COLO829 (cell line): ENCODE measurements around the gene KRT6C.
"Not testable (repeated sequence)": the region's sequence is repeated elsewhere in the genome, so short reads cannot be mapped to it uniquely, and the experiment has no call there.

ENCODE experiments used
- DNase-seq: peaks from one replicate; pipeline ENCODE4 v3.0.0; 2012; ENCODE audit warnings: low spot score

Gene KRT6C

DNA sequence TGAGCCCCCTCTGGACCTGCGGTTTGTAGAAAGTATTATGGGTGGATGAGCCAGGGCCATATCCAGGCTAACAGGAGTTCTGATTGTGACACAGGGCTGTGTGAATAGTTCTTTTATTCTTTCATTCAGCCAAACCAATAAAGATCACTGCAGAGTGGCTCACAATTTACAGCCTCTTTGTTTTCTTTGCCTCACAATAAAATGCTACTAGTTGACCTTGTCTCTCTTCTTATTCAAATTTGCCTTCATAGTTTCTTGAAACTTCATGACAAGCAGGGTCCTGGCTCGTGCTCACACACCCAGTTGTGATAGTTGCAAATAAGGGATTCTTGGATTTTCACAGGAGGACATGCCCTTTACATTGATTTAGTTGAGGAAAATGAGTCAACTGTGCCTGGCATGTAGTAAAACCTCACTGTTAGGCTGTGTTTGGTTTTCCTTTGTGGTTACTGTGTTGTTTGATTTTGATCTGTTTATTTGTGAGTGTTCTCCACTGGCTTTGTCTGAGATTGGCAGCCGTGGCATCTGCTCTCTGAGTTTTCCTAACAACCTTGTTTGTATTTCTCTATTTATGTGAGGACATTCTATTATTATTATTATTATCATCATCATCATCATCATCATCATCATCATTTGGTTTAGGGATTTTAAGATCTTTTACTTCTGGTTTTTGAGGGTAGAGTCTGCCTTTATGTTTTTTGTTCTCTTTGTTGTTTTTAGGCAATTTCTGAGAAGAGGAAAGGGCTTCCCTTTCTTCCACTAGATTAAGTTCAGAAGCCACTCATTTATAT is 19.0 kb downstream of the KRT6C start:
- peak; percentile 35 for DNase-seq

DNA sequence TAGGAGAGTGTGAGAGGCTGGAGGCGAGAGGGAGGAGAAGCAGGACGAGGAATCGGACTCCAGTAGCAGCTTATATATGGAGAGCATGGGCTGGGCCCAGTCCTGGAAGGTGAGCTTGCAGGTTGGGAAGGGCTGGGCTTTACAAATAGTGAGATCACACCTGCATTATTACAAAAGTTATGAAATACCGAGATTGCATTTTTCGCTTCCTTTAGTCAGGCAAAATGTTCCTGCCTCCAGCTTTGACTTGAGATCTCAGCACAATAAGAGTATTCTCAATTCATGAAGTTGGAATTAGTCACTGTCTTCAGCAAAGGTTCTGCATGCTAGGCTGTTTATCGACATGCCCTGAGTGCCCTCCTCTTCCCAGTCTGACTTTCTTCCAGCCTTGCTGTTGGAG is 21.5 kb downstream of the KRT6C start, which contains the start of gene KRT6B:
Gene KRT6B, minus strand, starts transcription at position 46 of the 400 bp plus-strand sequence. CDS start 68 bp downstream, outside the sequence.
- DNase-seq: peak; percentile 42

DNA sequence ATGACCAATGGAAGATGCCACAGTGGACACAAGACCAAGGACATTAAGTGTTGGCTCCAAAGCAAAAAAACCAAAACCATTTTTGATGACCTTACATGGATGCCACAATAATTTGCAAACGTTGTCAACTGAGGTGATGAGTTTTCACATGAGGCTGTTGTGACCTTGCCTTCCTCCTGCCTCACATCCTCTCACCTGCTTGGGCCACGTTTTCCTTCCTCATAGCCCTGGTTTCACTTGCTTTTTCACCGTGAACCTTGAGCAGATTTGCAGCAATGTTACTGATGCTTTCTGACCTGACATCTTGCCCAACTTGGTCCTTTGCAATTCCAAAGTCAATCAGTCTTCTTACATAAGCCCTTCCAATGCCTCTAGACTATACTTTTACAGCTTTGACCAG is 25.4 kb downstream of the KRT6C start:
- DNase-seq: no peak

DNA sequence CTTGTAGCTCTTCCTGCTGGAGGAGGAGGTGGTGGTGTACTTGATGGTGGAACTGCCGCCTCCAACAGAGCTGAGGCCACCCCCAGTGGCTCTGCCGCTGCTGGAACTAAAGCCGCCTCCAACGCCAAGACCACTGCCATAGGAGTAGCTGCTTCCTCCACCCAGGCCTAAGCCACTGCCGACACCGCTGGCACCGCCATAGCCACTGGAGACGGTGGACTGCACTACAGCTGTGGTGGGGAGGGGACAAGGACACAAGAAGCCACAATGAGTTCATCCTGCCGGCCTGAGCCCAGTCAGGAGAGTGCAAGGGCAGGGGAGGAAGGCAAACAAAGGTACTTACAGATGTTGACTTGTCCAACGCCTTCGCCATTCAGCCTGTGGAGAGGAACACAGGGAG is 26.4 kb downstream of the KRT6C start:
- not testable (repeated sequence) for DNase-seq

DNA sequence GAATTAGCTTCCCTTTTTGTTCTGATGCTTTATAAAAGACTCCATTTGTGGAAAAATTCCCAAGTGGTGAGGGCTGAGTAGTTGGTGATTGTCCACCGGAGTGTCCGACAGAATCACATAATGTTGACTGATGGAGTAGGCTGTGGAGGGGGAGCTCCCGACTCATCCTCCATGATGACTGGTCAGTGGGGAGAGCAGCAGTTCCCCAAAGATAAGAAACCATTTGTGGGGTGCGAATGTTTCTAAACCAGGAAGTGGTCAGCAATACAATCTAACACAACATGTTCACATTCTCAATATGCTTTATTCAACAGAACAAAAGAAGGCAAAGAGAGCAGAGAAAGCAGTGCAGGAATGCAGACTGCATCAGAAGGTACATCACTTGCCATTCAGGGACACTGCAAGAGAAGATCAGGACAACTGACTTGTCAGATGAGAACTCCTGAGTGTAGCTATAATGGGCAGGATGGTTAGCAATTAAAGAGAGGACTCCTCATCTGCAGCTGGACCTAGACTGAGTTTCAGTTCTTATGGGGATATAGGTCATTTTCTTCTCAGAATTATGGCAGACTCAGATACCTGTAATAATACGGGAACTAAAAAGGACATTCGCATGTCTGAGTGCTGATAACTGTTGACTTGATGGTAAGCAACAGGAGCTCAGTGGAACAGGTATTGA is 27.1 kb downstream of the KRT6C start:
- no peak for DNase-seq

DNA sequence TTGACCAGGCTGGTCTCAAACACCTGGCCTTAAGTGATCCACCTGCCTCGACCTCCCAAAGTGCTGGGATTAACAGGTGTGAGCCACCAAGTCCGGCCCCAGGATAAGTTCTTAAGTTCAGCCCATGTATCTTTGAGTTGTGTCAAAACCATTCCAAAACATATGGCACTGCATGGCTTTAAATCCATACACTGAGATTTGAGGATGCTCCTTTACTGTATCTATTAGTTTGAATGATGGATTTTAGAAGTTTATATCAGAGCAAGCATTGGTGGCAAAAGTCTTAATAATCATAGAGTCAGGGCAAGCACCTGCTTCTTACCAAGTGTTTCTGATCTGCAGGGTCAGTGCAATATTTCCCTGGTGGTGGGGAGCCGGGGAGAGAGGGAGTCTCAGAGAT is 27.7 kb downstream of the KRT6C start:
- no peak for DNase-seq

DNA sequence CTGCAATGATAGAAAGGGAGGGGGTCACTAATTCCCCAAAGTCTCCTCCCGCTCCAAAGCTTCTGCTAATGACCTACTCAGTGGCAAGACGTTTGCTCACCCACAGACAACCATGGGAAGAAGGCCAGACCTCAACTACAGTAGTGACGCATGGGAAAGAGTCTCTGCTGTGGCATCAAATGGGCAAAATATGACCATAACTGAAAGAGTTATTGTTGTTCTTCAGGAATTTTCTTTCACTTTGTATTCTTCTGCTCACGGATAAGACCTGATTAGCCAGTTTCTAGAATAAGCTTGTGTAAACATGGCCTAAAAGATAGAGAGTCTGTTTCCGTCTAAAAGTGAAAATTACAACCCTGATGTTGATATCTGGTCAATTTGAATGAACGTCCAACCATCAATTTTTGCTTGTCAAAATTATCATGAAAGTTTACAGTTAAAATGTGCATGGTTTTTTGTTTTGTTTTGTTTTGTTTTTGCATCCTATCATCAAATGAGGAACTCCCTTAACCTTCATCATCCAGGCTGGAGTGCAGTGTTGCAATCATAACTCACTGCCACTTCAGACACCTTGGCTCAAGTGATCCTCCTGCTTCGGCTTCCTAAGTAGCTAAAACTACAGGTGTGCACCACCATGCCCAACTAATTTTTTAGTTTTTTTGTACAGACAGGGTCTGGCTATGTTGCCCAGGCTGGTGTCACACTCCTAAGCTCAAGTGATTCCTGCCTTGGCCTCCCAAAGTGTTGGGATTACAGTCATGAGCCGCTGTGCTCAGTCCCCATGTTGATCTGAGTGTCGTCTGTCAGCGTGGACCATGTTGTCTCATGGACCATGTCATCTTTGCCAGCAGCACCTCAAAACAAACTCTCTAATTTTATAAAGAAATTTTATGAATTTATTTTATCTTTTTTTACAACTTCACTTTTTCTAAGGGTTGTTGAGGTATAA is 28.7 kb downstream of the KRT6C start:
- no peak for DNase-seq

DNA sequence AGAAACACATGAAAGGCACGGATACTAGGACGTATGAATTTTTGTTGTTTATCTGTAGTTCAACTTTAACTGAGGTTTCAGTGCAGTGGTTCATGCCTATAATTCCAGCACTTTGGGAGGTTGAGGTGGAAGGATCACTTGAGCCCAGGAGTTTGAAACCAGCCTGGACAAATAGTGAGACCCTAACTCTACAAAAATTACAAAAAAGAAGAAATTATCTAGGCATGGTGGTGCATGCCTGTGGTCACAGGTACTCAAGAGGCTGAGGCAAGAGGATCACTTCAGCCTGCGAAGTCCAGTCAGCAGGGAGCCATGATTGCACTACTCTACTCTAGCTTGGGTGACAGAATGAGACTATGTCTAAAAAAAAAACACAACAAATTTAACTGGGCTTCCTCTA is 29.6 kb downstream of the KRT6C start:
- no peak for DNase-seq

DNA sequence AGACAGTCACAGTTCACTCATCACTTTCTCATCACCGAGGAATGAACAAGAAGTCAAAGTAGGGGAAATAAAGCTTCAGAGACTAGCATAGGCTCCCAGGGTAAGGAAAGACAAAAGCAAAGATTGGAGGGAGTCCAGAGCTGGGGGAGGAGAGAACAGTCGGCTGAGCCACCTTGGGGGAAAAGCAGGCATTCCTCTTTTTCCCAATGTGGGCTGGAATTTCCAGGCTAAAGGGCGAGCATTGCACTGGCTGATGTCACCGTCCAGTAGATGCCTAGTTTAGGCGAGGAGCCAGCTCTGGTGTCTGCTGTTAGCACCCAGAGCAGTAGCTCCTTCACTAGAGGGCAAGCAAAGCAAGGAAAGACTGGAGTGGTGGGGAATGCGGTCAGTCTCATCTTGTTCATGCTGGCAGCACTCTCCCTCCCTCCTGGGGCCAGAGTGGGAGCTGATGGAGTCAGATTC is 31.0 kb downstream of the KRT6C start:
- DNase-seq: no peak

DNA sequence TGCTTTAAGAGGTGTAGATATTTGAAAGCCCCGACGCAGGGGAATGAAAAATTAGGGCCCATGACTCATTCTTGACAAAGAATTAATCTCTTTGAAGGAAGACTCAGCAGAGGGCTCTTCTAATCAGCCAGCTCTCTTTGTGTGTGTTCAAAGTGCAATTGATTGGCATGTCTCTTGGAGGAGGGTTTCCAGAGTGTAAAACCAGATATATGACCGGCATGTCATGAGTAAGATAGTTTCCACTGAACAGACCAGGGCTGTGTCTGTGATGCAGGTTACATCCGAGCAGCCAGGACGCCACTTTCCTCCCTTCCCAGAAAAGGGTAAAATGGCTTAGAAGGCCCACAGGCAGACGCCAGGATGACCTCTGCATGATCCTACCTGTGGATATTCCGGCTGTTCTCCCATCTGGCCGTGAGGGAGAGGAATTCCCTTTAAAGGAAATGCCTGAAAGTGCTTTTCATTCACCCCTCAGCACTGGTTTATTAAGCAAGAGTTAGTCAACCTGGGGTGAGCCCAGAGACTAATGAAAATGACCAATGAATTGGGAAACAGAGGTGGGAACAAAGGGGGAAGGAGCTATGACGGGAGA is 32.2 kb downstream of the KRT6C start:
- DNase-seq: no peak

DNA sequence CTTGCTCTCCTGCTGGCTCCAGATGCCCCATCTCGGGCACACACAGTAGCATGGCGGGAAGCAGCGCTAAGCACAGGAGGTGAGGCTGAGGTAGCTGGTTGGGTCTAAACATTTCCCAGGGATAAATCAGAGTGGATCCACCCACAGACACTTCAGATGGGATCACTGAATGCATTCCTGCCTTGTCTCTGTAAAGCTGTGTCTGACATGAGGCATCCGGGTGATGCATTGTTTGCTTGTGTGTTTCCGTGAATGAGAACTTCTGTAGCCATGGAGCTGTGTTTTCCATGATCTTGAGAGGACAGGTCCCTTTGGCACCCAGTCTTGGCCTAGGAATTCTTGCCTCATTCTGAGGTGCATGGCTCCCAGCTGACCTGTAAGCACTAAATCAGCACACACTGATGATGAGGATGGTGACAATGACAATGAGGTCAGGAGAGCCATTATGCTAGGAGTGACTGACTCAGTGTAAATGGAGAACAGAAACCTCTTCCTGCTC is 32.7 kb downstream of the KRT6C start:
- no peak for DNase-seq

DNA sequence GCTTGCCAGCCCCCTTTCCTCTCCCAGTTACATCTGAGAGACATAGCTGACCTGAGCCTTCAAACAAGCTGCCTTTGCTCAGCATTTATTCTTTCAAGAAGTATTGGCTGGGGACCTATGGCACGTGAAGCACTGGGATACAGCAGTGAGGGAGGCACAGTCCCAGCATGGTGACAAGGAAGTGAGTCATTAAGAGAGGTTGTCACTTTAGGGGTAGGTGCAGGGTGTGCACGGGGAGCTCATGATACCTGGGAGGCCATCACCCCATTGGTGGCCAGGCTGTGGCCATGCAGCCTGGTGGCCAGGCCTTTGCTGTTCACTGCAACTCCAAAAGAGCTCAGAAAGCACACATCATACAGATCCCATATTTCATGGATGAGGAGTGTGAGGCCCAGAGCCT is 33.8 kb downstream of the KRT6C start:
- DNase-seq: no peak

DNA sequence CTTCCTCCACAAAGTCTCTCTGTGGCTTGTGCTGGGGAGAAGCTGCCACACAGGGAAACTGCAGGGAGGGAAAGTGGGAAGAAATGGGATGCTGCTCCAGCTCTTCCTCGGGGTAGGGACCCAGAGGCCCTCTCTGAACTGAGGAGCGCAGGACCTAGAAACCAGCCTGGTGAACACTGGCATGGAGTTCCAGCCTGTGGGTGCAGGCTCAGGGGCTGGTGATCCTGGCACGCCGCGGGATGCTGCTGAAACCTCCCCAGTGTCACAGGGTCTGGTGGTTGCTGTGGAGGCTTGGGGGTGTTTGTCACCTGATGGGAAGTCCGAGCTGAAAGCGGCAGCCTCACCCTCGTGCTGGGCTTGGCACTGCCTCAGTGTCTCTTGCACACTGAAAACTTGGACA is 34.2 kb downstream of the KRT6C start:
- DNase-seq: no peak

DNA sequence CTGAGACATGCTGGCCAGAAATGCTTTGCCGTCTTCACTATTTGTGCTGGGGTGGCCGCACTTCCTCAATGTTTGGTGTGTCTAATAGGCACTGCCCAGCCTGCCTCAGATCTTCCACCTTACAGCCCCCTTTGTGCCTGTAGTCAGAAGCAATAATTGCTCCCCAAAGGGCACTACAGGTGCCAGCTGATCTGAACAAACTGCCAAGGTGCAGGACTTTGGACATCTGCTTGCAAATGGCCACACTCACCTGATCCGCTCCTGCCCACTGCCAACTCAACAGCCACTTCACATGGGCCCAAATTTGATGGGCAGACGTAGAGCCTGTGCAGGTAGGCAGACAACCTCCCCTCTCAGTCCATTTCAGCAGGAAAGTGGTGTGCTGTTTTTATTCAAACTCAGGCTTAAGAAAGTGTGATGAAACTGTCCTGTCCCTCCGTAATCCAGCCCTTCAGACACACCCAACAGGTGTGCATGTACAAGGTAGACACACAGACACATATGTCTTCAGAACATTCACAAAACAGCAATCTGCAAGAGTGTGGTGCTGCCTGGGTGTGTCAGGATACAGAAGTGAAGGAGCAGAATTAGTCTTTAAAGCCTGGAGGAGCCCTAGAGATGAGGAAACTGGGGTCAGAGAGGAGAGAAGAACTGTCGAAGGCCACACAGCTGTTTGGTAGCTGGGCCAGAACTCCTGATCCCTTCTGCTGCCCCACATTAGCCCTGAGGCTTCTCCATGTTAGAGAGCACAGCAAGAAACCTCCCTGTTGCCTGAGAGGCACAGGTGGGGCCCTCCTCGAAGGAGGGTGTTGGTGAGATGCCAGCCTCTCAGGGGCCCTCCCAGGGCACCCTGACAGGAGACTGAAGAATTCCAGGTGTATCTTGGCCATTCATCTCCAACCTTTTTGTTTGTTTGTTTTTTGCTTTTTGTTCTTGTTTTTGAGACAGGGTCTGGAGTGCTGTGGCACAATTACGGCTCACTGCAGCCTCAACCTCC is 35.0 kb downstream of the KRT6C start:
- no peak for DNase-seq

DNA sequence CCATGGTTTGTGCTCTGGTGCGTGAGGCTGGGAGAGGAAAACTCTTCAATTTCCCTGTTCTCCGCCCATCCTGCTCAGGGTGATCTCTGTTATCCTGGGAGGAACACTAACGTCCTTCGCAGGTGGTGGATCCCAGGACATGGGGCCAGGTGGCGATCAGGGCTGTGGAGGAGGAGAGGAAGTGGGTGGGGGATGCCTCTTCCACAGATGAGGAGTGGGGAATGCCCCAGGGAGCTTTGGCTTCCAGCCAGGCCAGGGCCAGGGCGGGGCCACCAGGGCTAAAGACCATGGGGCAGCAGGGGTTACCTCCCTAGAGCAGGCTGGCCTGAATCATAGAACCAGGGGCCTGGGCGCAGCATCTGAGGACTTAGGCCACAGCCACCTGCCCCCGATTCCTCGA is 36.1 kb downstream of the KRT6C start:
- no peak for DNase-seq

DNA sequence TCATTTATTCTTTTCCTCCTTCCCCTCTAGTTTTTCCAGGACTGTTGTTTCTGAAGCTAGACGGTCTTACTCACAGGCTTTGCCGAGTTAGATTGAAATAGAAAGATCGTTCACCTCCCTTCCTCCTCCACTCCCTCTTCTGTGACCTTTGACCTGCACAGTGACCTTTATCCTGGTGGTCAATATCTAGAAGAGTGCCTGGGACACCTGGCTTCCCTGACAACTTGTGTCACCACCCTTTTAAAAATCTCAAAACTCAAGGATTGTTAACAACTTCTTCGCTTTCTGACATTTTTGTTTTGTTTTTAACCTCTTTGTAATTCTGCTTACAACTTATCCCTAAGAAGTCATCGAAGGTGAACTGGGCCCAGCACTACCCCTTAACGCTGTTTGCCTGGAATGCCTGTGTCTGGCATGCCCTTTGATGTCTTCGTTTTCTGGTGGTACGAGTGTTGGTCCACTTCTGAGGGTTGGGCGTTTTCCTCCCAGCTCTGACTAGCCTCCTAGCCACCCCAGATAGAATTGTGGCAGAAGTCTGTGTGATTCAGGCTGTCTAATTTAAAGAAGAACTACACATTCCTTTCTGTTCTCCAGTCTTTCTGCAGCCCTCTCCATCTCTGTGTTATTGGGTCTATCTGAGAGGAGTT is 36.7 kb downstream of the KRT6C start:
- no peak for DNase-seq

DNA sequence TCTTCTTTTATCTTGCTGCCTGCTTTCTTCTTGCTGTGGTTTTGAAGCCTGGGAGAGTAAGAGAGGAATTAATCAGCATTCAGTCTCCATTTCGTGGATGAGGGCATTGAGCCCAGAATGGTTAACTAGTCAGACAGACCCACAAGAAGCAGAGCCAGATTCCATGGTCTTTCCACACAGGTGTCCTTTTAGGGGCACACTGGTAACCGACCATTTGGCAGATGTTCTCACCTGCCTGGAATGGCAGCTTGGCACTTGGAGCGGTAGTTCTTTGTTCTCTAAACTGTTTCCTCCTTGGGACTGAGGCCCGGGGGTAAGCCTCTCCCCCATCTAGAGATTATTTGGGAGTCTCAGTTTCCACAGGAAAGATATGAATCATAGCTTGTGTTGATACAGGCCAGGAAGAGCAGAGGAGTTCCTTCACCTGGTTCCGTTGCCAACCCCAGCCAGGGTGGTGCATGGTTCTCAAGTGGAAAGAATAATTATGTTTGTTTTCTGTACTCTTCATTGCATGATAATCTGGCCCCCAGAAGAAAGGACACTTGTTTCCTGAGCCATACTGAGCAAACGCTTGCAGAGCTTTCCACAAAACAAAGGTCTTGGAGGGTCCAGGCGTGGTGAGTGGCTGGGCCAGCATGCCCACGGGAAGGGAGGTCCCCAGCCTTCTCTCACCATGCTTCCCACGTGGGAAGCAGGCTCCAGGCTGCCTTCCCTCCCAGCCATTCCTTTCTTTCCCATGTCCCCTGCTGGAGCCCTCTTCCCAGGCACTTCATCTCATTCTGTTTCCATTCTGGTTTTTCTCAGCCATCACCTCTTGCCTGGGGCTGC is 37.4 kb downstream of the KRT6C start:
- no peak for DNase-seq

DNA sequence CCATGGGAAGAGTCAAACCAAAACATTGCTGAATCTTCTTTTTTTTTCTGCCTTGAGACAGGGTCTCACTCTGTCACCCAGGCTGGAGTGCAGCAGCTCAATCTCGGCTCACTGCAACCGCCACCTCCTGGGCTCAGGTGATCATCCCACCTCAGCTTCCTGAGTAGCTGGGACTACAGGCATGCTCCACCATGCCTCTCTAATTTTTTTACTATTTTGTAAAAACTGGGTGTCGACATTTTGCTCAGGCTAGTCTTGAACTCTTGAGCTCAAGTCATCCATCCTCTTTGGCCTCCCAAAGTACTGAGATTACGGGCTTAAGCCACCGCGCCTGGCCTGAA is 38.0 kb downstream of the KRT6C start:
- no peak for DNase-seq
